Testis (tissue), 3 donors: ENCODE results near the gene GRM5. TPM values are rescaled to one million over a fixed set of nuclear protein-coding genes. Genes with fewer than 3 reads are reported as not detected.

Experiments
- DNase-seq: peaks from one replicate; pipeline ENCODE4 v3.0.0-alpha.2; 2019
- H3K27ac ChIP-seq, 2 donors: fragments of 200-600 bp; sonication (generic); one replicate each; pipeline ENCODE4 v1.5.1; 2019
- H3K27me3 ChIP-seq: fragments of 200-600 bp; sonication (generic); one replicate; pipeline ENCODE4 v1.5.1; 2019
- H3K36me3 ChIP-seq: fragments of 200-600 bp; sonication (generic); one replicate; pipeline ENCODE4 v1.5.1; 2017; ENCODE audit warnings: low read depth; ENCODE audit errors: missing control alignments
- H3K4me1 ChIP-seq: fragments of 200-600 bp; sonication (generic); one replicate; pipeline ENCODE4 v1.5.1; 2019
- H3K4me3 ChIP-seq, 2 donors: fragments of 200-600 bp; sonication (generic); one replicate each; pipeline ENCODE4 v1.5.1; 2017 to 2019
- H3K9me3 ChIP-seq: fragments of 200-600 bp; sonication (generic); one replicate; pipeline ENCODE4 v1.5.1; 2017
- CTCF ChIP-seq, 3 experiments: fragments of 450-650 bp in 2 of 3; fragments of 200-600 bp in 1 of 3; sonication (generic) in 1 of 3; IDR thresholded peaks; one replicate each; pipeline ENCODE4 v1.5.1; 2016 to 2019; ENCODE audit warnings: antibody characterized with exemption in 3 of 3, mild to moderate bottlenecking in 2 of 3, moderate library complexity in 1 of 3
- POLR2A ChIP-seq: fragments of 450-650 bp; IDR thresholded peaks from one replicate; pipeline ENCODE4 v1.6.1; 2017; ENCODE audit warnings: antibody characterized with exemption, mild to moderate bottlenecking, moderate library complexity
- WGBS, 2 donors: methylation state at CpG; one replicate each; pipeline ENCODE4 v1.1.5; 2018; 5-methylcytosine and 5-hydroxymethylcytosine counted together
- intact Hi-C: fragments of 100-400 bp; cut with DNase I; formaldehyde crosslinking; loops from one replicate; pipeline ENCODE4 v1.15.1; 2023; ENCODE audit warnings: low total_unique reads
- polyA plus RNA-seq: library from polyadenylated mRNA; stranded (reverse); fragments of 350-450 nt; fragmentation: Illumina TruSeq; extraction: RNeasy Lipid Tissue Mini Kit (QIAGEN cat#74804); gene quantifications from one replicate; pipeline ENCODE4 v1.2.3, GENCODE V29; 2014; ENCODE audit warnings: low read depth, low replicate concordance; ENCODE audit not compliant: insufficient read depth
- total RNA-seq, 2 donors: library from RNA; depleted of rRNA; stranded (reverse); fragments of >200 nt; gene quantifications; one replicate each; pipeline ENCODE4 v1.2.3, GENCODE V29; 2016

Gene GRM5
- total and polyA plus RNA-seq, 3 donors from 2014 or later: 2.3 to 4.9 (median 2.8) TPM

GRCh38 chr11:88689548-88690240 is 376.1 kb downstream of the GRM5 start:
- Histone ChIP-seq H3K9me3 (no peaks in the 10 kb centered on the region), H3K36me3 (no peaks in the 10 kb centered on the region), H3K4me1 (no peaks in the 10 kb centered on the region), H3K27ac (no peak overlapping the region), H3K27me3 (no peaks in the 10 kb centered on the region), H3K4me3 (no peak overlapping the region)
- no peak for DNase-seq
- WGBS, 2 donors: 82 to 85% methylated on average over 6 of the region's 6 CpGs
- intact Hi-C loops: no loop called here
- TF ChIP-seq POLR2A (no peak), CTCF (IDR thresholded peaks at IDR 0.05) (no peak)

GRCh38 chr11:88683024-88683423 is 382.8 kb downstream of the GRM5 start:
- no peak for DNase-seq
- Histone ChIP-seq H3K9me3 (no peaks in the 10 kb centered on the region), H3K4me1 (no peaks in the 10 kb centered on the region), H3K27ac (no peak overlapping the region), H3K4me3 (no peak overlapping the region), H3K36me3 (no peaks in the 10 kb centered on the region), H3K27me3 (no peaks in the 10 kb centered on the region)
- intact Hi-C loops: no loop called here
- TF ChIP-seq CTCF (IDR thresholded peaks at IDR 0.05) (no peak), POLR2A (no peak)
- 91 to 92% methylated on average over 1 of the region's 1 CpG for WGBS, 2 donors

- WGBS, 2 donors: 93 to 100% methylated on average over 1 of the region's 1 CpG
- no peak for DNase-seq
- intact Hi-C loops: no loop called here
- Histone ChIP-seq H3K27me3 (no peaks in the 10 kb centered on the region), H3K36me3 (no peaks in the 10 kb centered on the region), H3K4me3 (no peak overlapping the region), H3K27ac (no peak overlapping the region), H3K9me3 (no peaks in the 10 kb centered on the region), H3K4me1 (no peaks in the 10 kb centered on the region)
- TF ChIP-seq POLR2A: no peak
- TF ChIP-seq CTCF (IDR thresholded peaks at IDR 0.05): no peak
These were observed 385.0 kb downstream of the GRM5 start for GRCh38 chr11:88680806-88681205.

GRCh38 chr11:88666364-88666763 is 399.4 kb downstream of the GRM5 start:
- intact Hi-C loops: no loop called here
- 63 to 67% methylated on average over 1 of the region's 1 CpG for WGBS, 2 donors
- TF ChIP-seq POLR2A (no peak), CTCF (IDR thresholded peaks at IDR 0.05) (no peak)

GRCh38 chr11:88657076-88657738 is 408.6 kb downstream of the GRM5 start:
- DNase-seq: no peak
- H3K9me3 ChIP-seq: no peaks in the 10 kb centered on the region
- 38 to 42% methylated on average over 1 of the region's 1 CpG for WGBS, 2 donors
- H3K27ac ChIP-seq: no peak overlapping the region
- H3K4me1 ChIP-seq: no peaks in the 10 kb centered on the region
- no peaks in the 10 kb centered on the region for H3K27me3 ChIP-seq
- intact Hi-C loops: no loop called here
- TF ChIP-seq CTCF (IDR thresholded peaks at IDR 0.05) (no peak), POLR2A (no peak)
- H3K4me3 ChIP-seq: no peak overlapping the region
- no peaks in the 10 kb centered on the region for H3K36me3 ChIP-seq

More at GRCh38 chr11:88666364-88666763, 399.4 kb downstream of the GRM5 start:
- Histone ChIP-seq H3K27me3 (no peaks in the 10 kb centered on the region), H3K4me3 (no peak overlapping the region), H3K9me3 (no peaks in the 10 kb centered on the region), H3K4me1 (no peaks in the 10 kb centered on the region), H3K27ac (no peak overlapping the region), H3K36me3 (no peaks in the 10 kb centered on the region)
- DNase-seq: no peak
